PC-3 (cell line): ENCODE measurements around the gene PIR. TPM values are rescaled to one million over a fixed set of nuclear protein-coding genes. Genes with fewer than 3 reads are reported as not detected.

Experiments
- ATAC-seq: fragments of 200-7000 bp; cut with Tn5 transposase; 2 replicates; pipeline ENCODE4 v1.9.1; 2020; ENCODE audit warnings: mild to moderate bottlenecking, moderate library complexity
- Bru-seq: library from RNA; stranded (reverse); fragments of 400-500 nt; gene quantifications from one replicate; lab custom pipeline; 2021; lab: Mats Ljungman, UMichigan
- BruChase-seq, 2 experiments: library from RNA; stranded (reverse); fragments of 400-500 nt; gene quantifications; one replicate each; lab custom pipeline; 2021; lab: Mats Ljungman, UMichigan
- BruUV-seq: library from RNA; stranded (reverse); fragments of 400-500 nt; replicated peaks from 2 replicates; lab custom pipeline; 2021; lab: Mats Ljungman, UMichigan
- CTCF ChIA-PET: fragments of 300-600 bp; sonication (Branson Sonifier 250); formaldehyde crosslinking; loops from one replicate; lab custom pipeline; 2022; ENCODE audit warnings: antibody characterized with exemption; lab: Charles Lee
- POLR2A ChIA-PET: fragments of 300-600 bp; sonication (Branson Sonifier 250); formaldehyde crosslinking; loops from one replicate; lab custom pipeline; 2022; ENCODE audit warnings: antibody characterized with exemption; ENCODE audit not compliant: unreplicated experiment; lab: Charles Lee
- DNase-seq: peaks from one replicate; pipeline ENCODE4 v3.0.0-alpha.2; 2015
- H2AFZ ChIP-seq: fragments of 300-600 bp; sonication (generic); 2 replicates; pipeline ENCODE4 v1.6.0; 2016; ENCODE audit warnings: antibody characterized with exemption, low read length
- H3F3A ChIP-seq: fragments of 300-600 bp; sonication (generic); one replicate; pipeline ENCODE4 v1.6.0; 2017; ENCODE audit warnings: antibody characterized with exemption, low read length, control low read depth, mild to moderate bottlenecking; ENCODE audit not compliant: unreplicated experiment
- H3K27ac ChIP-seq: fragments of 300-600 bp; sonication (generic); 2 replicates; pipeline ENCODE4 v1.5.1; 2016; ENCODE audit warnings: mild to moderate bottlenecking, low read length
- H3K27me3 ChIP-seq: fragments of 300-600 bp; sonication (generic); 2 replicates; pipeline ENCODE4 v1.6.1; 2016; ENCODE audit warnings: low read length, mixed read lengths
- H3K36me3 ChIP-seq: fragments of 300-600 bp; sonication (generic); 2 replicates; pipeline ENCODE4 v1.6.1; 2016; ENCODE audit warnings: low read depth, mixed run types, low read length, mixed read lengths
- H3K4me1 ChIP-seq: fragments of 300-600 bp; sonication (generic); 2 replicates; pipeline ENCODE4 v1.5.1; 2016; ENCODE audit warnings: low read length; ENCODE audit not compliant: insufficient read depth
- H3K4me2 ChIP-seq: fragments of 300-600 bp; sonication (generic); 2 replicates; pipeline ENCODE4 v1.6.0; 2016; ENCODE audit warnings: low read length
- H3K4me3 ChIP-seq: fragments of 300-600 bp; sonication (generic); 2 replicates; pipeline ENCODE4 v1.5.1; 2016; ENCODE audit warnings: mild to moderate bottlenecking, low read length, mixed read lengths
- H3K79me2 ChIP-seq: fragments of 300-600 bp; sonication (generic); 2 replicates; pipeline ENCODE4 v1.6.1; 2017; ENCODE audit warnings: low read length, mixed read lengths
- H3K9ac ChIP-seq: fragments of 300-600 bp; sonication (generic); 2 replicates; pipeline ENCODE4 v1.6.0; 2016; ENCODE audit warnings: mild to moderate bottlenecking, low read length
- H3K9me2 ChIP-seq: fragments of 300-600 bp; sonication (generic); replicated peaks from 2 replicates; pipeline ENCODE4 v1.6.1; 2016; ENCODE audit warnings: mixed run types, low read length, mixed read lengths
- H3K9me3 ChIP-seq: fragments of 300-600 bp; sonication (generic); 2 replicates; pipeline ENCODE4 v1.6.1; 2016; ENCODE audit warnings: low read length, mixed read lengths
- H4K20me1 ChIP-seq: fragments of 300-600 bp; sonication (generic); 2 replicates; pipeline ENCODE4 v1.6.1; 2016; ENCODE audit warnings: low read length, mixed read lengths
- CTCF ChIP-seq: fragments of 300-600 bp; sonication (generic); conservative IDR thresholded peaks from 2 replicates; pipeline ENCODE4 v1.5.1; 2017; ENCODE audit warnings: antibody characterized with exemption, low read depth, mild to moderate bottlenecking, low read length
- EZH2 ChIP-seq: fragments of 300-600 bp; sonication (generic); IDR thresholded peaks from one replicate; pipeline ENCODE4 v1.6.1; 2017; ENCODE audit warnings: antibody characterized with exemption, mild to moderate bottlenecking, low read length; ENCODE audit not compliant: unreplicated experiment
- EZH2phosphoT487 ChIP-seq: fragments of 300-600 bp; sonication (generic); IDR thresholded peaks from 2 replicates; pipeline ENCODE4 v1.6.1; 2018; ENCODE audit warnings: mild to moderate bottlenecking, antibody characterized with exemption, low read length, borderline replicate concordance
- intact Hi-C: fragments of 100-400 bp; cut with micrococcal nuclease; formaldehyde crosslinking; loops from 2 replicates; pipeline ENCODE4 v1.9.0; 2023
- long read RNA-seq: library from polyadenylated mRNA; unstranded; transcript quantifications from one replicate; pipeline ENCODE4 v2.0.0, GENCODE V29; 2021; ENCODE audit not compliant: unreplicated experiment
- total RNA-seq: library from RNA; depleted of rRNA; stranded (reverse); fragments of >200 nt; gene quantifications from 2 replicates; pipeline ENCODE4 v1.2.3, GENCODE V29; 2014; rRNA removed

PIR gene
- total RNA-seq = 48.6 and 50.8 TPM in 2 replicates
- Bru-seq, nascent RNA = percentile 59 among the genes with signal in this experiment
- BruChase-seq, experiment 1, labeled RNA remaining after a 6-hour chase = percentile 42 among the genes with signal in this experiment
- BruChase-seq, experiment 2, labeled RNA remaining after a 2-hour chase = percentile 47 among the genes with signal in this experiment
- long read RNA-seq, transcript PIR-201 (10 exons, 1,282 nt) = major isoform, 11 of 27 reads
- long read RNA-seq, transcript PIR-202 (10 exons, 1,539 nt) = minor isoform, 5 of 27 reads
- long read RNA-seq, partial matches to known transcripts = 2 of 27 reads
- long read RNA-seq, other reads (novel, unspliced or antisense) = 9 of 27 reads

- CTCF ChIA-PET = interaction anchor here (0.6 to 1.8 kb wide), 5 partner anchors 18 to 893 kb away, joined by 3 to 8 read pairs (median 4); no protein-coding TSS in a partner anchor
- intact Hi-C loops = loop anchor here (1.0 kb wide), 1 partner anchor 22 kb away; no protein-coding TSS in a partner anchor
- BruUV-seq = TSS peak; percentile 96
- Histone ChIP-seq H3K27ac (peak within 1 kb of the TSS; percentile 81), H3K4me3 (peak within 1 kb of the TSS; percentile 84), H3K4me1 (peaks cover 16% of the 10 kb centered on the region), H3K9me2 (no peaks in the 10 kb centered on the region), H4K20me1 (no peaks in the 10 kb centered on the region), H3K36me3 (peaks cover 11% of the 10 kb centered on the region; the same call in 1 of the 2 replicates), H3K27me3 (no peaks in the 10 kb centered on the region), H3K79me2 (peaks cover 26% of the 10 kb centered on the region), H2AFZ (peak within 1 kb of the TSS; percentile 89), H3K9ac (peak within 1 kb of the TSS; percentile 94), H3K9me3 (no peaks in the 10 kb centered on the region), H3K4me2 (peak within 1 kb of the TSS; percentile 92), H3F3A (no peaks in the 10 kb centered on the region)
- TF ChIP-seq EZH2phosphoT487 = no peak
- TF ChIP-seq CTCF = peak; percentile 70
- POLR2A ChIA-PET = interaction anchor here (0.5 to 0.6 kb wide), 3 partner anchors 19 to 675 kb away, joined by 3 to 13 read pairs (median 4); no protein-coding TSS in a partner anchor
- peak; percentile 92 for DNase-seq
- peak; percentile 99 for ATAC-seq
These were observed at the start of gene PIR for GRCh38 chrX:15493118-15493962. TSS of gene PIR (minus strand) at chrX:15493333. CDS start at chrX:15491257, 2,076 bp downstream.

- Histone ChIP-seq H3K79me2 (no peaks in the 10 kb centered on the region), H3K4me2 (no peak overlapping the region), H3K4me1 (no peaks in the 10 kb centered on the region; the same call in 1 of the 2 replicates), H3F3A (no peaks in the 10 kb centered on the region), H3K27me3 (no peaks in the 10 kb centered on the region), H4K20me1 (no peaks in the 10 kb centered on the region), H3K4me3 (no peak overlapping the region), H3K9ac (no peak overlapping the region), H3K9me3 (no peaks in the 10 kb centered on the region), H3K27ac (no peak overlapping the region), H3K9me2 (no peaks in the 10 kb centered on the region), H3K36me3 (no peaks in the 10 kb centered on the region), H2AFZ (no peak overlapping the region)
- CTCF ChIA-PET = no interaction called here
- DNase-seq = no peak
- intact Hi-C loops = no loop called here
- POLR2A ChIA-PET = no interaction called here
- ATAC-seq = no peak
- TF ChIP-seq CTCF (no peak), EZH2phosphoT487 (no peak), EZH2 (no peak)
- no TSS peak for BruUV-seq
These were observed 37.2 kb upstream of the PIR start for GRCh38 chrX:15530318-15530717.
